HG02759 (cell line): ENCODE results near the gene STARD5.

ENCODE experiments used
- ATAC-seq: cut with Tn5 transposase; IDR thresholded peaks from one replicate; pipeline ENCODE4 v1.9.1; 2021; ENCODE audit warnings: mild to moderate bottlenecking, moderate library complexity; ENCODE audit not compliant: unreplicated experiment

STARD5 gene

DNA sequence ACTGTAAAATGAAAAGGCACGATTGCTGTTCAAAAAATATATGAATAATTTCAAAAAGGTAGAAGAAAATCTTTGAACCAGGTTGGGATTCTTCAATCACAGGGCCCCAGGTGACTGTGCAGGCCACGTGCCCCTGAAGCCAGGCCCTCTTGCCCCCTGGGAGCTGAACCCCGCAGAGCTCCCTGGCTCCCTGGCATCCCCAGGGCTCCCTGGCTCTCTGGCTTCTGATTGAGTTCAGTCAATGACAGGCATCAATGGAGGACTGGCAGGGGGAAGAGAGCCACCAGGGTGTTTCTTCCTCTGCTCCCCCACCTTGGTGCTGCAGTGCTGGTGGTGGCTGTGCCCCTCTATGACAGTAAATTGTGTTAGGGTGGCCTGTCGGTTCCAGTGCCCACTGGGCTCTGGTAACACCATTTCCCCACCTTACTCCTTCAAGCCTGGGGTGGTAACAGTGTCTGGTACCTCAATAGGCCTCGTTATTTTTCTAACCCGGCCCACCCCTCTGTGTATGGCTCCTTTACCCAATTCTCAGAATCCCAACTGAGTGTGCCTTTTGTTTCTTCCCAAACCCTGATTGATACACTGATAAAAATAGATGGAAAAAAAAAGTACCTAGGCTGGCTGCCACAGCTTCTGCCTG lies 62.6 kb downstream of the STARD5 start:
- ATAC-seq = no peak

DNA sequence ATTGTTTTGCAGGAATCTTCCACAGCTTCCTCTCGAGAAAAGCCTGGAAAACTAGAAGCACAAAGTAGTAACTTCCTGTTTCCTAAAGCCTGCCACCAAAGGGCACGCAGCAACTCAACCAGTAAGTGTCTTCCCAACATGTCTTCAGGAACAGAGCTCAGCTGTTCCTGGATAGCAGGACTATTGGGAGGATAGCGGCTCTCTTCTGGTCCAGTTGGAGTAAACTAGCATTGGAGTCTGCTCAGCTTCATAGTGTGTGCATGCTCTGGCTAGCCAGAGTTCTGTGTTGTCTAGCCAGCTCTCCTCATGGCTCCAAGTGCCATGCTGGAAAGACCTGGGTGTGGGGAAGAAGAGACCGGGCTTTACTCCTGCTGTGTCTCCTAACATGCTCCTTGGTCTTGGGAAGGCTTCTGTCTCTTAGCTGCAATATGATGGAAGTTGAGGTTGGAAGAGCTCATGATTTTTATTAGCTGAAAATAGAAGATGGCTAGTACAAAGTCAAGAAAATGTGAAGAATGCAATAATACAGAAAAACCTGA lies 64.1 kb downstream of the STARD5 start:
- ATAC-seq = no peak
